ENCODE results near the gene SIM1.

Gene SIM1

GRCh38 chr6:100381111-100381510, 83.6 kb downstream of the SIM1 start:
- TF ChIP-seq CTCF (conservative IDR thresholded peaks at IDR 0.05; ENCODE audit: low read length) (no peak), EZH2phosphoT487 (IDR thresholded peaks at IDR 0.05; ENCODE audit: borderline replicate concordance) (no peak)
- H3F3A ChIP-seq (ENCODE audit: low read depth), result no peaks in the 10 kb centered on the region

DNA sequence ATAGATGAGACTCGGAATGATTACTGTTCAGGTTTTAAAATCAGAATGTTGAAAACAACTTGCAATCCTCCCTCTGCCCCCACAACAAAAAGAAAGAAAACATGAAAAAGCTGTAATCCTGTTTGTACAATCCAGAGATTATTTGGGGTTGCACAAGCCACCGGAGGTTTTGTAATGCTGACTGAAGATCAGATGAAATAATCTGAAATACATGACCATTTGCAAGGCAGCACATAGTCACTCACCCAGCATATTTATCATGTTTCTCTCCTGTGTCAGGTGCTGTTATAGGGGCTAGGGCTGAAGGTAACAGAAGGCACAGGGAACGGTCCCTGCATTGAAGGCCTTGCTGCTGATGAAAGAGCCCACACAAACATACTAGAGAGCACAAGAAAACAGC, 85.3 kb downstream of the SIM1 start:
- Histone ChIP-seq H3K79me2 (ENCODE audit: insufficient read depth, low read length) (no peaks in the 10 kb centered on the region), H3K36me3 (ENCODE audit: insufficient read depth, low read length) (no peaks in the 10 kb centered on the region), H3K4me3 (ENCODE audit: low read length, poor library complexity, severe bottlenecking) (no peak overlapping the region), H3F3A (ENCODE audit: low read depth) (no peaks in the 10 kb centered on the region), H3K9me2 (replicated peaks; ENCODE audit: low read depth, low read length) (no peaks in the 10 kb centered on the region), H3K9me3 (ENCODE audit: insufficient read depth, low read depth, low read length) (no peaks in the 10 kb centered on the region), H4K20me1 (ENCODE audit: insufficient read depth, low read length, poor library complexity, severe bottlenecking) (no peaks in the 10 kb centered on the region), H3K27me3 (ENCODE audit: insufficient read depth, low read length, poor library complexity, severe bottlenecking) (no peaks in the 10 kb centered on the region), H3K4me2 (ENCODE audit: low read depth, low read length, poor library complexity, severe bottlenecking) (no peak overlapping the region), H3K4me1 (ENCODE audit: insufficient read depth, low read length, poor library complexity, severe bottlenecking) (peaks cover 13% of the 10 kb centered on the region), H2AFZ (ENCODE audit: low read length) (no peak overlapping the region), H3K9ac (ENCODE audit: low read depth, low read length, poor library complexity, severe bottlenecking) (no peak overlapping the region)
- no peak for TF ChIP-seq EZH2phosphoT487 (IDR thresholded peaks at IDR 0.05; ENCODE audit: borderline replicate concordance)
- TF ChIP-seq CTCF (conservative IDR thresholded peaks at IDR 0.05; ENCODE audit: low read length), result no peak

More at GRCh38 chr6:100381111-100381510, 83.6 kb downstream of the SIM1 start:
- no peaks in the 10 kb centered on the region for H3K79me2 ChIP-seq (ENCODE audit: insufficient read depth, low read length)
- H3K4me3 ChIP-seq (ENCODE audit: low read length, poor library complexity, severe bottlenecking), result no peak overlapping the region
- H3K4me2 ChIP-seq (ENCODE audit: low read depth, low read length, poor library complexity, severe bottlenecking), result no peak overlapping the region
- no peaks in the 10 kb centered on the region for H3K27me3 ChIP-seq (ENCODE audit: insufficient read depth, low read length, poor library complexity, severe bottlenecking)
- no peaks in the 10 kb centered on the region for H4K20me1 ChIP-seq (ENCODE audit: insufficient read depth, low read length, poor library complexity, severe bottlenecking)
- H3K9me2 ChIP-seq (replicated peaks; ENCODE audit: low read depth, low read length), result no peaks in the 10 kb centered on the region
- H2AFZ ChIP-seq (ENCODE audit: low read length), result no peak overlapping the region
- H3K9me3 ChIP-seq (ENCODE audit: insufficient read depth, low read depth, low read length), result no peaks in the 10 kb centered on the region
- peaks cover 5% of the 10 kb centered on the region for H3K4me1 ChIP-seq (ENCODE audit: insufficient read depth, low read length, poor library complexity, severe bottlenecking)
- H3K36me3 ChIP-seq (ENCODE audit: insufficient read depth, low read length), result no peaks in the 10 kb centered on the region
- no peak overlapping the region for H3K9ac ChIP-seq (ENCODE audit: low read depth, low read length, poor library complexity, severe bottlenecking)

GRCh38 chr6:100378576-100378975, 86.1 kb downstream of the SIM1 start:
- no peaks in the 10 kb centered on the region for H3K9me3 ChIP-seq (ENCODE audit: insufficient read depth, low read depth, low read length)
- H2AFZ ChIP-seq (ENCODE audit: low read length), result no peak overlapping the region

More at GRCh38 chr6:100378576-100378975, 86.1 kb downstream of the SIM1 start:
- Histone ChIP-seq H3K4me1 (ENCODE audit: insufficient read depth, low read length, poor library complexity, severe bottlenecking) (peaks cover 13% of the 10 kb centered on the region), H3K36me3 (ENCODE audit: insufficient read depth, low read length) (no peaks in the 10 kb centered on the region), H3K9me2 (replicated peaks; ENCODE audit: low read depth, low read length) (no peaks in the 10 kb centered on the region), H3F3A (ENCODE audit: low read depth) (no peaks in the 10 kb centered on the region), H3K27me3 (ENCODE audit: insufficient read depth, low read length, poor library complexity, severe bottlenecking) (no peaks in the 10 kb centered on the region), H3K4me2 (ENCODE audit: low read depth, low read length, poor library complexity, severe bottlenecking) (no peak overlapping the region), H3K9ac (ENCODE audit: low read depth, low read length, poor library complexity, severe bottlenecking) (no peak overlapping the region), H3K4me3 (ENCODE audit: low read length, poor library complexity, severe bottlenecking) (no peak overlapping the region), H3K79me2 (ENCODE audit: insufficient read depth, low read length) (no peaks in the 10 kb centered on the region), H4K20me1 (ENCODE audit: insufficient read depth, low read length, poor library complexity, severe bottlenecking) (no peaks in the 10 kb centered on the region)
- TF ChIP-seq CTCF (conservative IDR thresholded peaks at IDR 0.05; ENCODE audit: low read length) (no peak), EZH2phosphoT487 (IDR thresholded peaks at IDR 0.05; ENCODE audit: borderline replicate concordance) (no peak)
